NOMO-1 treated with dmso at 0.1 percent for 144 hours (cell line): ENCODE measurements around the gene DACT2.

Source experiments
- DNase-seq: peaks from one replicate; lab custom pipeline; 2025; ENCODE audit not compliant: unreplicated experiment; lab: John Stamatoyannopoulos, UW

Gene DACT2

GRCh38 chr6:168352096-168352495 is 32.5 kb upstream of the DACT2 start:
- no peak for DNase-seq

DNA sequence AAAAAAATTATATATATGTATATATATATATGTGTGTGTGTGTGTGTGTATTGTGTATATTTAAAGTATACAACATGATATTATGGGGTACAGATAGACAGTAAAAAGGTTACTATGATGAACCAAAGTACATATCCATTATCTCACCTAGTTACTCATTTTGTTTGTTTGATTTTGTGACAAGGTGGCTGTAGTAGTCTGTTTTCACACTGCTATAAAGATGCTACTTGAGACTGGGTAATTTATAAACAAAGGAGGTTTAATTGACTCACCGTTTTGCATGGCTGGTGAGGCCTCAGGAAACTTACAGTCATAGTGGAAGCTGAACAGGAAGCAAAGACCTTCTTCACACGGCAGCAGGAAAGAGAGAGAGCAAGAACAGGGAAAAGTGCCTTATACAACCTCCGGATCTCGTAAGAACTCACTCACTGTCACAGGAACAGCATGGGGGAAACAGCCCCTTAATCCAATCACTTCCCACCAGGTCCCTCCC is 30.2 kb upstream of the DACT2 start:
- DNase-seq = no peak

GRCh38 chr6:168348186-168348585 is 28.6 kb upstream of the DACT2 start:
- DNase-seq = no peak

DNA sequence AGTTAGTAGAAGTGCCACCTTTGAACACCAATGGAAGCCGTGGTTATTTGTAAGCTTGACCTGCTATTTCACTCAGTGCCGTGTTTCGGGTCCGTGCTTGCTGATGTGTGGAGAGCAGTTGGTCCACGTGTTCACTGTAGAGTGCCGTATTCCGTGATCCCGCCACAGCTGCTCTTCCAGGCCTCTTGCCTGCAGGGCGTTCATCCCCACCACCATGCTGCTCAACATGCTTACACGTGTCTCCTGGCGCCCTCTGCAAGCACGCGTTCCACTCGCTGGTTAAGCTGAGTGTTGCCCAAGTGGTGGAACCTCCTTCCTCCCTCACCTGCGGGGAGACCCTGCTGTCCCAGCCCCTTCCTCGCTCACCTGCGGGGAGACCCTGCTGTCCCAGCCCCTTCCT is 28.0 kb upstream of the DACT2 start:
- no peak for DNase-seq

- no peak for DNase-seq
These were observed 27.5 kb upstream of the DACT2 start for GRCh38 chr6:168347053-168347452.

- DNase-seq = no peak
These were observed 26.5 kb upstream of the DACT2 start for GRCh38 chr6:168345896-168346754.

DNA sequence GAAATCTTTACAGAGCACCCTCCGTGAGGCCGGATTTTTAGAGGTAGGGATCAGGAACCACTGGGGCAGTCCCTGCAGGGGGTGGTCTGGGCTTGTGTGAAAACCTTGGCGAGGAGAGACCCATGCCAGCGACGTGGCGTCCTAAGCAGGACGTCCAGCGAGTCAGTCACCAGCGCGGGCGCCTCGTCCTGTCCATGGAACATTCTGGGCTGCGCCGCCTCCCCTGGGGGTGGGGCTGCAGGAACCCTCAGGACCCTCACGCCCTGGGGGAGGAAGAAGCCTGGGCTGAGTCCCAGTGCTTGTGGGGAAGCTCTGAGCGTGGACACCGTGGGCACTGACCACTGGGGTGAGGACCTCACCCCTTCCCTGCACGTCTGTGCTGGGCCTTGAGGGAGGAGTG is 25.7 kb upstream of the DACT2 start:
- no peak for DNase-seq

DNA sequence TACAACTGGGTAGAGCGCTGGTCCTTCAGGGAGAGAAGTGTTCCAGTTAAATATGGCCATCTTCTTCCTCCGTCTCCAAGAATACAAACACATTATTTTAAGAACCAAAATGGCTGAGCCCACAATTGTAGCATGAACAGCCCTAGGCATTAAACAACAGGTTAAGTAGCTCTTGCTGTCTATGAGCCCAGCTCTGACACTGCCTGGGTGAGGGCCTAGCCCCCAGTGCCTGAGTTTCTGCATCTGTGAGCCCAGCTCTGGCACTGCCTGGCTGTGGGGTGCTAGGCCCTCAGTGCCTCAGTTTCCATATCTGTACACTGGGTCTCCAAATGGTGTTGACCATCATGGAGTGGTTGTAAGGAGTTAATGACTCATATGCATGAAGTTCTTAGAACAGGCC is 24.8 kb upstream of the DACT2 start:
- DNase-seq = no peak

DNA sequence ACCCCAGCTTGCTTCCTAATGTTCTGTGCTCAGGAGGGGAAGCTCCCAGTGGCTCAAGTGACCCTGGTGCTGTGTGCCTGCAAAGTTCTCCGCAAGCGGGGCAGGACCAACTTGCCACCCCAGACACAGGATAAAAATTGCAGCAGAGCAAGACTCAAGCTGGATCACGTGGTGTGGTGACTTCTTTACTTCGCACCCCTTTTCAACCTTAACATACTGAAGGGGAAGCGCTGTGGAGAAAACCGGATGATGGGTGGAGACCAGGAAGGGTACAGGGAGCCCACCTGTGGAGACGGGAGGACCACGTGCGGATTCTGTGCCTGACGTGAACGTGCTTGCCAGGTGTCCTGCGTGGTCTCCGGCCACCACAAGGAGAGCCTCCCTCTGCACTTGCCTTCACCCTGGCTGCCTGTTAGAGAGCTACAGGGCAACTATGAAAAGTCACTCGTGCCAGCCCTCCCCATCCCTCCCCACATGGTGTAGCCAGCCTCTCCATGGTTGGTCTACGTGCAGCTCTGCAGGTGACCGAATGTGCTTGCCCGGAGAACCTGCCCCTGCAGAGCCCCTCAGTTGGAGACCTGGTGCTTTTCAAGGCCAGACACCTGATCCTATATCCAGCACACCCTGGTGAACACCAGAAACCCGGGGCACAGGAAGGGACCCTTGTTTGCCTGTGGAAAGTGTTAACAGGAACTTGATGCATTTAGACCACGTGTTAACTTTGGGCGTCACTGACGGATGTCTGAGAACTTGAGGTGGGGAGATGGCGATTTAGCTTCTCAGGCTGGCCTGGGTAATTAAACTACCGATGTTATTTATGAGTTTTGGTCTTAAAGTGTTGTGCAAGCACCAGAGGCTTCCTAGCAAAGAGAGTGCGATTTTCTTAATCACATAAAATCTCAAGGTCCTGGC is 23.9 kb upstream of the DACT2 start:
- DNase-seq = no peak

DNA sequence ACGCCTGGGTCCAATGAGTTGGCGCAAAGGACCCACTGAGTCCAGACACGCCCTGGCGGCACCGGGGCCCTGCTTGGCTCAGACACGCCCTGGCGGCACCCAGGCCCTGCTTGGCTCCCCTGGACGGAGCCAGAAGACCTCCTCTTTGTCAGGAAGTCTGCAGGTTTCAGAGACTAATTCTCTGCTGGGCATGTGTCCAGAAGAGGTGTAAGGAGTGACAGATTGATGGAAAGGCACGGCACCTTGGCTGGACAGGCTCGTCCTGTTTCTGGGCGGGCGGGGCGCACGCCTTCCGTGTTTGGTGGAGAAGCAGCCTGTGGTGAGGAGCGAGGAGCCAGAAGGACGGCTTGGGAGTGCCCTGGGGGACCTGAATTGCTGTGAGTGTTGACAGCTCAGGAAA is 23.1 kb upstream of the DACT2 start:
- DNase-seq = no peak

DNA sequence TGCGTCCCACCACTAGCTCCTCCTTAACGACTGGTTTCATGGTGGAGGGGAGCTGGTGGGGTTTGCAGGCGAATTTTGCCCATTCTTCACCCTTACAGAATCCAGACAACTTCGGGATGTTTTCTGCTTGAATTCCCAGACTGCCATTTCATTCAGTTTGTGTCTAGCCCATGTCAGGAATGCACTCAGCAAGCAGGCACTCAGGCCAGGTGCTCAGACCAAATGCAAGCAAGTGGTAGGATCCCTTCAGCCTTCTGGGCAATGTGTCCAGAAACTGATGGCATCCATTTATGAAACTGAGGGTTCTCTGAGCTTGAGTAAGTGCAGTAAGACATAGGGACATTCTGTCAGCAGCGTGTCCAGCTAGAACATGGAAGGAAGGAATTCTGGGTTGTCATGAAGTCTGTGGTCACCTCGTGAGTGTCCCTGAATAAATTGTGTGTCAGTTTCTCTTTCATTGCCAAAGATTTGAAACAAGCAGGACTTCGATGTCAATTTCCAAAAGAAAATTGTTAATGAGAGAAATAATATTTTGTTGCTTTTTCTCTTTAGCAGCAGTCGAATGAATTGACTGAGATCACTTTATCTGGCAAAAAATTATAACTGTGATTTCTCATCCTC is 21.8 kb upstream of the DACT2 start:
- DNase-seq = no peak

DNA sequence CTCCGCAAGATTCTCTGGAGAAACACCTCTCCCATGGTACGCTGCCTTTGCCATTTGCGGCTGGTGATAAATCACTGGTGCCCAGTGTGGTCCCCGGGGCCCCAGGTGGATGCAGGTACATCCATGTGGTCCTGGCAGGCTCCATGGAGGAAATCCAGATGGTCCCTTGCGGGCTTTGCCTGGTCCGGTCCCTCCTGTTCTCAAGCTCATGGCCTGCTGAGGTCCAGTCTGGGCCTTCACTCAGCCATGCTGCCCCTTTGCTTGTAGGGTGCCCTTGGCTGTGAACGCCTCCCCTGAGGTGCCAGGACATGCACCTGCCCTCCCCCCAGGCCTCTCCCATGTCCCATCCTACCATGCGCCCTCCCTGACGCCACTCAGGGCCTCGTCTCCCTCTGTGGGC is 21.2 kb upstream of the DACT2 start:
- no peak for DNase-seq

DNA sequence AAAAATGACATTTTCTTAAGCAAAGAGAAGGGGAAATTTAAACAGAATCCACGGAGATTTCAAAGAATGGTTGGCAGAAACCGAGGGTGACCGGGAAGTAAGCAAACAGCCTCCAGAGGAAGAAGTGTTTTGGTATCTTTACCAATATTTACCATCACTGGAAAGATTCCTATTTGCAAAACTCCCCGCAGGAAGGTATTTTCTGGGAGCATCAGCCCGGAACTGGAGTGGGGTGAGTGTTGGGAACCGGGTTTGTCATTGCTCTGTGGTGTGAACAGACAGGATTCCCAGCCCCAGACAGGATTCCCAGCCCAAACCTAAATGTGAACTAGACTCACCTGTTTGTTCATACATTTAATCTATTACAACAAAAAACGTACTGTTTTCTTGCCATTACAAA is 19.2 kb upstream of the DACT2 start:
- no peak for DNase-seq

GRCh38 chr6:168336967-168337366 is 17.4 kb upstream of the DACT2 start:
- no peak for DNase-seq

GRCh38 chr6:168333989-168334388 is 14.4 kb upstream of the DACT2 start:
- DNase-seq = no peak

GRCh38 chr6:168333491-168333890 is 13.9 kb upstream of the DACT2 start:
- no peak for DNase-seq

DNA sequence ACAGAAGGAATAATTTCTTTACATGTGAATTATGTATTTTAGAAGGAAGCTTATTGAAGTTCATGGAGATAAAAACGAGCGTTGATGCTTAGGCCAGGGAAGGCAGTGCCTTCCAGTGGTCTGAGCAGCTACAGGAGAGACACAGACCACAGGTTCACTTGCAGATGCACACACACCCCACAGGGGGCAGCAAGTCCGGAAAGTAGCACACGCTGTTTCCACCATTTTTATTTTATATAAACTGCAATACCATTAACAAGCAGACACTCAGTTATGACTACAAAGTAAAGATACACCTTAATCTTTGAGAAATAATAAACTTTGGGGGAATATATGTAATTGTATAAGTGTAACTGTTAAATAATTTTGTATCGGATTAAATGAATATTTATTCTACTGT is 13.5 kb upstream of the DACT2 start:
- no peak for DNase-seq

DNA sequence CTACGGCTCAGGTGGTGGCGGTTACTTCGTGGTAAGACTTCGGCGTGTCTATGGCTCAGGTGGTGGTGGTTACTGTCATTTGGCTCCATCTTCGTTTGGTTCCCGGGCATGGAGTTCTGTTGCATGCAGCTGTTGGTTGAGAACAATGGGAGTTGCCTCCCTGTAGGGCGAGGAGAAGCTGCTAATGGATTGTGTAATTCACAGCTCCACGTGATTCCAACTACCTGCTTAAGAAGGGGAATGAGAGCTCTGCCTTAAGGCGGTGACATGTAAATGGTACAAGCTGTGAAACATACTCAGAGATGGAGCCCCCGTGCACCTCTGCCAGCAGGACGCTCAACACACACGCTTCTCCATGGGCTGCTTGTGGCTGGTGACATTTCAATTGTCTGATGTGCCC is 12.4 kb upstream of the DACT2 start:
- no peak for DNase-seq

GRCh38 chr6:168331058-168331457 is 11.5 kb upstream of the DACT2 start:
- no peak for DNase-seq

DNA sequence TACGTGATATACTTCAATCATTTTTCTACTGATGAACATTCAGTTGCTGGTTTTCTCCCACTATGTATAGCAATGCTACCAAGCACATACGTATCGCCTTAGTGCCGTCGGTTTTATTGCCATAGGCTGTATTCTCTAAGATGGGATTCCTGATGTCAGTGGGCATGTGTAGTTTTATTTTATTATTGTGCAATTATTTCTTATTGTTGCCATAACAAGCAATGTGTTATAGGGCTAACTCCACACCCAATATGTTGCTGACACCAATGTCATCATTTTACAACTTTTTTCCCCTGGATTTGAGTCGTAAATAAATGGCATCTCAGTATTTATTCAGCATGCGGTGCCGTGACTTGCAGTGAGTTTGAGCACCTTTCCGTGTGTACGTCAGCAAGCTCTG is 10.8 kb upstream of the DACT2 start:
- DNase-seq = no peak

GRCh38 chr6:168328086-168328485 is 8.5 kb upstream of the DACT2 start:
- no peak for DNase-seq
